ENCODE results near the gene RCAN2. TPM values are rescaled to one million over a fixed set of nuclear protein-coding genes. Genes with fewer than 3 reads are reported as not detected.

RCAN2 gene
- total and polyA plus RNA-seq, 2 donors (not counting 3 experiments of a cell fraction or from before 2014, with no cell fraction given): 0.07 to 0.33 TPM

GRCh38 chr6:46528961-46529750 lies 37.9 kb upstream of the RCAN2 start:
- FAIRE-seq: no peak
- intact Hi-C loops (cut with micrococcal nuclease): no loop called here
- no peaks in the 10 kb centered on the region for H3K79me2 ChIP-seq (ENCODE audit: control insufficient read depth, insufficient read depth, low read length)
- no peaks in the 10 kb centered on the region for H3K9me3 ChIP-seq (replicated peaks; ENCODE audit: control insufficient read depth, insufficient read depth, low read length)
- H3K9ac ChIP-seq (replicated peaks; ENCODE audit: extremely low read depth, insufficient read depth, low read length): no peak overlapping the region
- H4K20me1 ChIP-seq (replicated peaks; ENCODE audit: control insufficient read depth, extremely low read depth, insufficient read depth, low read length): no peaks in the 10 kb centered on the region
- H3K36me3 ChIP-seq (ENCODE audit: control insufficient read depth in 2 of 2, extremely low read depth in 1 of 2, insufficient read depth in 2 of 2, low read length in 2 of 2): no peaks in the 10 kb centered on the region
- H3K27me3 ChIP-seq (ENCODE audit: control insufficient read depth in 2 of 2, insufficient read depth in 2 of 2, low read length in 2 of 2): no peaks in the 10 kb centered on the region
- DNase-seq (ENCODE audit: low read depth, low spot score): no peak
- H2AFZ ChIP-seq (ENCODE audit: low read depth, low read length): no peak overlapping the region
- TF ChIP-seq JUN (IDR thresholded peaks at IDR 0.05; ENCODE audit: borderline replicate concordance, insufficient read depth, insufficient read length, low read depth): no peak
- TF ChIP-seq MYC (IDR thresholded peaks at IDR 0.05; ENCODE audit: low read depth, low read length): no peak
- no peak for TF ChIP-seq FOS (IDR thresholded peaks at IDR 0.05; ENCODE audit: borderline replicate concordance, insufficient read depth, low read length)
- TF ChIP-seq CTCF (IDR thresholded peaks at IDR 0.05; ENCODE audit: extremely low read depth in 1 of 2, insufficient read depth in 1 of 2, low read depth in 1 of 2, low read length in 2 of 2): no peak
- no peak for TF ChIP-seq MAX (IDR thresholded peaks at IDR 0.05; ENCODE audit: insufficient read depth, insufficient read length)
- no peak for TF ChIP-seq EZH2 (IDR thresholded peaks at IDR 0.05; ENCODE audit: borderline replicate concordance, low read depth, low read length, severe bottlenecking)
- no peak for TF ChIP-seq GATA2 (IDR thresholded peaks at IDR 0.05; ENCODE audit: insufficient read depth, insufficient read length, low read depth, low read length)
- TF ChIP-seq POLR2AphosphoS5 (IDR thresholded peaks at IDR 0.05; ENCODE audit: insufficient read depth, low read depth, low read length): no peak
- no peak for TF ChIP-seq POLR2A (IDR thresholded peaks at IDR 0.05; ENCODE audit: low read depth, low read length)
- H3K4me1 ChIP-seq (ENCODE audit: control insufficient read depth, extremely low read depth, insufficient read depth, low read length): no peaks in the 10 kb centered on the region
- H3K4me3 ChIP-seq (replicated peaks in 1 of 3; ENCODE audit: insufficient read depth in 1 of 3, low read depth in 1 of 3, low read length in 3 of 3): no peak overlapping the region
- dilution Hi-C loops (cut with MboI; ENCODE audit: extremely low pct_ligation_motif_present, low sequenced_read_pairs): no loop called here
- H3K9me1 ChIP-seq (replicated peaks; ENCODE audit: control insufficient read depth, extremely low read depth, insufficient read depth, low read length): no peaks in the 10 kb centered on the region
- no TSS peak for BruUV-seq (replicated peaks)
- CTCF ChIA-PET: no interaction called here
- POLR2A ChIA-PET: interaction anchor here (0.7 kb wide), 1 partner anchor 69 kb away, joined by 4 read pairs; no protein-coding TSS in a partner anchor
- no peak overlapping the region for H3K4me2 ChIP-seq (ENCODE audit: insufficient read depth, low read length)
- H3K27ac ChIP-seq (ENCODE audit: insufficient read depth, low read depth, low read length): no peak overlapping the region
